A172 (cell line): Measurements from ENCODE around the gene CIART. TPM values are rescaled to one million over a fixed set of nuclear protein-coding genes. Genes with fewer than 3 reads are reported as not detected.
"Not testable (repeated sequence)": the region's sequence is repeated elsewhere in the genome, so short reads cannot be mapped to it uniquely, and the experiment has no call there.

ENCODE experiments used
- DNase-seq: peaks from one replicate; pipeline ENCODE4 v3.0.0-alpha.2; 2015; ENCODE audit warnings: low spot score
- total RNA-seq: library from RNA; depleted of rRNA; stranded (reverse); fragments of >200 nt; shearing (Covaris generic); gene quantifications from 2 replicates; pipeline ENCODE4 v1.2.3, GENCODE V29; 2014; rRNA removed

CIART gene
- total RNA-seq, 1 experiment from 2014 or later = 15.2 TPM

DNA sequence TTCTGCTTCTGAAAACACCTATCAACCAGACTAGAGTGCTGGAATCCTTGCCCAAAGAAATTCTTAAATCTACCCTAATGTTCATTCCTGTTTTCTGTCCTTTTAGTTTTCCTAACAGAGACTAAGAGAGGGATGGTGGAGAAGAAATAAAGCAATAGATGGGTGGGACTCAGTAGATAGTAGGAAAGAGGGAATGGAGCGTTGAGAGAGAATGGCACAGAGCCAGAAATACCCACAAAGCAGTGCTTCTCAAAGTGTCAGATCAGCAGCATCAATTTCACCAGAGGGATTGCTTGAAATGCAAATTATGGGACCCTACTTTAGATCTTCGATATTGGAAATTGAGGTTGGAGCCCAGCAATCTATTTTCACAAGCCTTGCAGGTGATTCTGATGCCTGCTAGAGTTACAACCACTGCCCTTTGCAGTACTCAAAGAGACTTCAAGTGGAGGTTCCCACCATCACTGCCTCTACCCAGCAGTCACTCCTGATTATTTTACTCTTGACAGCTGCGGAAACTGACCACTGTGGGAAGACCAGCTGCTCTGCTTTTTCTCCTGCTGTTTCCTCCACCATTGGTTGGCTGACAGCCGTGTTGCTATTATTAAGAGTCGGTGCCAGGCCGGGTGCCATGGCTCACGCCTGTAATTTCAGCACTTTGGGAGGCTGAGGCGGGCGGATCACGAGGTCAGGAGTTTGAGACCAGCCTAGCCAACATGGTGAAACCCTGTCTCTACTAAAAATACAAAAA, 27.6 kb downstream of the CIART start:
- no peak for DNase-seq

DNA sequence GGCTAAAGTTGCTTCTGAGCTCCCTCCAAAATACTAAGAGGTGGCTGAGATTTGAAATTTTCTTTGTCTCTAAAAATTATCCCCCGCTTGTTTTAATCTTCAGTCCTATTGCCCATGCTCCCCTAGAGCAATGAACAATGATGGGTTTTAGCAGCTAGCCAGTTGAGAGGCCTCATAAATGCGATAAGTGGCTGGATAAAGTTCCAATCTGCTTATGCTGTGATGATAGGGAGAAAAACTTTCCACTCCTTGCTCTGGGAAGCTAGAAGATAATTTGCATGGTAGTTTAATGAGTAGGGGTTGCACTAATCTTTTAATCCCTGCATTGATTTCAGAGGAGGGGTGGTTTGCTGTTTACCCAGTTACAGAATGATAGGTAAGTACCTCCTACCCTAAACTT, 29.4 kb downstream of the CIART start:
- DNase-seq = no peak

DNA sequence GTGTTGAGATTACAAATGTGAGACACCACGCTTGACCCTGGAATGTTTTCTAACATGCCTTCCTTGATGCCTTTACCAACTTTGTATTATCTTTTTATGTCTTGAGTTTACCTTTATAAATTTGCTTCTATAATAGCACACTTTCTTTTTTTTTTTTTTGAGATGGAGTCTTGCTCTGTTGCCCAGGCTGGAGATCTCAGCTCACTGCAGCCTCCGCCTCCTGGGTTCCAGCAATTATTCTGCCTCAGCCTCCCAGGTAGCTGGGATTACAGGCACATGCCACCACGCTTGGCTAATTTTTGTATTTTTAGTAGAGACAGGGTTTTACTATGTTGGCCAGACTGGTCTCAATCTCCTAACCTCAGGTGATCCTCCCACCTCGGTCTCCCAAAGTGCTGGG, 32.3 kb downstream of the CIART start:
- not testable (repeated sequence) for DNase-seq

DNA sequence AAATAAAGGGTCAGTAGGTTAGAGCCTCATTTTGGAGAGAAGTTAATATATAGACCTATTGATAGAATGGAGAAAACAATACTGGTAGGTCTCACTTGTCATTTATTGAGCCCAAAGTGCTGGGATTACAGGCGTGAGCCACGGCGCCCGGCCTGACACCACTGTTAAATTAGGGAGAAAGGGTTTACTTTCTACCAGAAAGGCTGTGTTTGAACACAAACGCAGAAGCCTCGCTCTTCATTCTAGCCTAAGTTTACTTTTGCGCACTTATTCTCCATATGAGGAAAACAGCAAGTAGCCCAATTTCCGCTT, 38.3 kb downstream of the CIART start:
- no peak for DNase-seq

DNA sequence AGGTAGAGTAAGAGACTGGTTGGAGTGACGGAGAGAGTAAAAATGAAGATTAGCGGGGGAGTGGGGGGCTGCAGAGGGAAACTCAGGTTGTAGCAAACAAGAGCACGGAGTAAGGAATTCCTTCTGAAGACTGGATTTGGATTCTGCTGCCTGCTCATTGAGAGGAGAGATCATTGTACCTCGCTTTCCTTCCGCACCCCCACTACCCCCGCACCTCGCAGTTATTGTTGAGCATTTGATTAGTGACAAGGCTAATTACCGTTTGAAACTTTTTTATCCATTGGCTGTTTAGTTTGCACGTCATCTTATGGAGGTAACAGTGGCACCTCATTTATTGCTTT, 39.4 kb downstream of the CIART start:
- no peak for DNase-seq

DNA sequence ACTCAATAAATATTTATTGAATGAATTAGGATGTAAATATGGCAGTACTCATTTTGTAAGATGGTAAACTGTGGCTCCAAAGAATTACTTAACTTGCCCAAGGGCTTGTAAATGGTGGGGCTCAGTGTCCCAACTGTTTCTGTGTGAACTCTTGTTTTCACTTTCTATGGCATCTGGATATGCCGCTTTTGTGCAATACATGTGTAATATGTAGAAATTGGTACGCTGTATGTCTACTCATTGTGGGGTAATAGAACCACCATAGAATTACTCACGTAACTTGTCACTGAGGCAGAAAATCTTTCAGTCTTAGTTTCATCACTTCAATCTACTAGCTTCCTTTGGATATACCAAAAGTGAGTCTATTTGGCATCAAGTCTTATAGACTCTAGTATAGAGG, 40.0 kb downstream of the CIART start:
- no peak for DNase-seq

DNA sequence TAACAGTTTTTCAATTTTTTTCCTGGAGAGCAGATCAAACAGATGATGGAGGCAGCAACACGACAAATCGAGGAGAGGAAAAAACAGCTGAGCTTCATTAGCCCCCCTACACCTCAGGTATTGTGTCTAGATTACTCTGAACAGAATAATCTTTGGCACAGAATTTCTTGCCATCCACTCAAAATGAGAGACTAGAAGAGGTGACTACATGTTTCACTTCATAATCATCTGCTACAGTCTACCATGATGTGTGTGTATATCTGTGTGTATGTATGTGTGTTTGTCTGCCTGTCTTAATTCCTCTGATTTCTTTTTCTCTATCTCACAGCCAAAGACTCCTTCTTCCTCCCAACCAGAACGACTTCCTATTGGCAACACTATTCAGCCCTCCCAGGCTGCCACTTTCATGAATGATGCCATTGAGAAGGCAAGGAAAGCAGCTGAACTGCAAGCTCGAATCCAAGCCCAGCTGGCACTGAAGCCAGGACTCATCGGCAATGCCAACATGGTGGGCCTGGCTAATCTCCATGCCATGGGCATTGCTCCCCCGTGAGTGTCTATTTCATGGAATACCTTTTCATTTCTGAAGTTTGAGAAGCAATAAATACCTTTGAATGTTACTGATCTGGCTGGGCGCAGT, 50.4 kb downstream of the CIART start:
- no peak for DNase-seq

Other genes starting within 250 kb of the CIART start
- 57.5 and 72.8 TPM in 2 replicates for gene VPS45, start 214.8 kb upstream of the CIART start, total RNA-seq
- 69.1 and 82.9 TPM in 2 replicates for gene PLEKHO1, start 132.6 kb upstream of the CIART start, total RNA-seq
- 76.3 and 81.9 TPM in 2 replicates for gene ANP32E, start 46.4 kb upstream of the CIART start, total RNA-seq
- not detected in 2 replicates for gene CA14, start 24.8 kb upstream of the CIART start, total RNA-seq
- 197 and 226 TPM in 2 replicates for gene APH1A, start 13.5 kb upstream of the CIART start, total RNA-seq
- gene C1orf54, start 9.8 kb upstream of the CIART start, total RNA-seq = 8.8 TPM in 1 of 2 replicates, not detected in the other
- gene MRPS21, start 11.3 kb downstream of the CIART start, total RNA-seq = 42.3 and 60.1 TPM in 2 replicates
- 93.1 and 96.8 TPM in 2 replicates for gene PRPF3, start 39.0 kb downstream of the CIART start, total RNA-seq
- gene RPRD2, start 81.6 kb downstream of the CIART start, total RNA-seq = 10.9 TPM in 2 replicates
- 30.0 and 32.1 TPM in 2 replicates for gene TARS2, start 204.9 kb downstream of the CIART start, total RNA-seq
- 101 and 135 TPM in 2 replicates for gene ECM1, start 225.6 kb downstream of the CIART start, total RNA-seq
- 0.55 TPM in 1 of 2 replicates, not detected in the other for gene FALEC, start 233.2 kb downstream of the CIART start, total RNA-seq